Hematopoietic multipotent progenitor cell treated with erythropoietin and hydrocortisone succinate and interleukin-3 and kit ligand, for 17 days (in vitro differentiated cells): Measurements from ENCODE around the gene SARS1.
"Not testable (repeated sequence)": the region's sequence is repeated elsewhere in the genome, so short reads cannot be mapped to it uniquely, and the experiment has no call there.

Experiments used
- DNase-seq: peaks from one replicate; pipeline ENCODE4 v3.0.0-alpha.2; 2015; ENCODE audit warnings: low spot score

The SARS1 gene, protein sequence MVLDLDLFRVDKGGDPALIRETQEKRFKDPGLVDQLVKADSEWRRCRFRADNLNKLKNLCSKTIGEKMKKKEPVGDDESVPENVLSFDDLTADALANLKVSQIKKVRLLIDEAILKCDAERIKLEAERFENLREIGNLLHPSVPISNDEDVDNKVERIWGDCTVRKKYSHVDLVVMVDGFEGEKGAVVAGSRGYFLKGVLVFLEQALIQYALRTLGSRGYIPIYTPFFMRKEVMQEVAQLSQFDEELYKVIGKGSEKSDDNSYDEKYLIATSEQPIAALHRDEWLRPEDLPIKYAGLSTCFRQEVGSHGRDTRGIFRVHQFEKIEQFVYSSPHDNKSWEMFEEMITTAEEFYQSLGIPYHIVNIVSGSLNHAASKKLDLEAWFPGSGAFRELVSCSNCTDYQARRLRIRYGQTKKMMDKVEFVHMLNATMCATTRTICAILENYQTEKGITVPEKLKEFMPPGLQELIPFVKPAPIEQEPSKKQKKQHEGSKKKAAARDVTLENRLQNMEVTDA

GRCh38 chr1:109213824-109214693 is at the start of gene SARS1:
Gene SARS1, plus strand, starts transcription at chr1:109213918. Its CDS starts 75 bp downstream, at chr1:109213993.
- peak; percentile 91 for DNase-seq

GRCh38 chr1:109164538-109164937 is 49.2 kb upstream of the SARS1 start:
- DNase-seq, result no peak

- DNase-seq, result no peak
Measured at GRCh38 chr1:109167001-109167506, 46.7 kb upstream of the SARS1 start.

GRCh38 chr1:109170035-109170764 is 43.5 kb upstream of the SARS1 start:
- DNase-seq, result no peak

GRCh38 chr1:109171646-109172045 is 42.1 kb upstream of the SARS1 start:
- no peak for DNase-seq

DNA sequence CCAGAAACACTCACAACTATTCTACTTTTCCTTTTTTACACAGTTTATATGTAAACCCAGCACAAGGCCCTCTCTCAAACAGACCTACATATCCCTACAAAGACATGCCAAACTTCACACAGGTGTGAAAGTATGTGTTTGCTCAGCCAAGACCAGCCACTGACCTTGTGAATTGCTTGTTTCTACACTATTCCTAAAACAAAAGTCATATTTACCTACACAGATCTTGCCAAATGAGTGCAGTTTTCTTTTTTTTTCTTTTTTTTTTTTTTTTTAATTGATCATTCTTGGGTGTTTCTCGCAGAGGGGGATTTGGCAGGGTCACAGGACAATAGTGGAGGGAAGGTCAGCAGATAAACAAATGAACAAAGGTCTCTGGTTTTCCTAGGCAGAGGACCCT is 37.4 kb upstream of the SARS1 start:
- DNase-seq, result not testable (repeated sequence)

DNA sequence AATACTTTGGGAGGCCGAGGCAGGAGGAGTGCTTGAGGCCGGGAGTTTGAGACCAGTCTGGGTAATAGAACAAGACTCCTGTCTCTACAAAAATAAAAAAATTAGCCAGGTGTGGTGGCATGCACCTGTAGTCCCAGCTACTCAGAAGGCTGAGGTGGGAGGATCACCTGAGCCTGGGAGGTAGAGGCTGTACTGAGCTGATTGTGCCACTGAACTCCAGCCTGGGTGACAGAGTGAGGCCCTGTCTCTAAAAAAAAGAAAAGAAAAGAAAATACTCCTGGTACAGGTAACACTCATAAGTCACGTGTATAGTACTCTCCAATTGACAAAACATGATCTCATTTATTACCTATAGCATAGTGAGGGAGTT is 33.0 kb upstream of the SARS1 start:
- DNase-seq, result not testable (repeated sequence)

DNA sequence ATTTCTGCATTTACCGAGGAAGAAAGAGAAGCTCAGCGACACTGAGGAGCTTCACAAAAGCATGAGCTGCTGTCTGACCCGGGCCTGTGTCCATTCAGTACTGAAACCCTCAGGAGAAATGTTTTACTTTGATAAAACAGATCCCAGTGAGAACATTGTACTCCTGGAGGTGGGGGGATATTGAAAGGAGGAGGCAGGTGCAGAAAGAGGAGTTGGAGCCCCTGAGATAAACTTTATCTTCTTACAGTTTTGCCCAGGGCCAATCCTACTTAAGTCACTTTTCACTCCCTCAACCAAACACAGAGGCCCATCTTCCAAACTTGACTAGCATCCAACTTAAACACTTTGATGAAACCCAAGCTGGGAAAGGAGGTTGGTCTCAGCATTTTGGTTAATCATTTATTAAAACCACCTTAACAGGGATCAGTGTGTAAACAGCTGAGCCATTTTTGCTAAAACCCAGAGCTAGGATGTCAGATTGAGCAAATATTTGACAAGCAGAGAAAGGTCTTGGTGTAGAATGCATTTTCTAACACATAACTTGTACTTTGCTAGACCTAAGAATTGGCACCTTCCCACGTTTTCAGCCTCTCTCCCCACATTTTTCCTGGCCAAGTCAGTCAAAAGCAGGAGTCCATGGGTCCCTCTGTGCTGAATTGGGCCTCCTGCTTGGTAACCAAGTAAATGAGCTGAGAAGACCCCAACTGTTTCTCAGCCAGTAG is 32.5 kb upstream of the SARS1 start:
- DNase-seq, result no peak

GRCh38 chr1:109181807-109182163 is 31.9 kb upstream of the SARS1 start:
- DNase-seq, result no peak

DNA sequence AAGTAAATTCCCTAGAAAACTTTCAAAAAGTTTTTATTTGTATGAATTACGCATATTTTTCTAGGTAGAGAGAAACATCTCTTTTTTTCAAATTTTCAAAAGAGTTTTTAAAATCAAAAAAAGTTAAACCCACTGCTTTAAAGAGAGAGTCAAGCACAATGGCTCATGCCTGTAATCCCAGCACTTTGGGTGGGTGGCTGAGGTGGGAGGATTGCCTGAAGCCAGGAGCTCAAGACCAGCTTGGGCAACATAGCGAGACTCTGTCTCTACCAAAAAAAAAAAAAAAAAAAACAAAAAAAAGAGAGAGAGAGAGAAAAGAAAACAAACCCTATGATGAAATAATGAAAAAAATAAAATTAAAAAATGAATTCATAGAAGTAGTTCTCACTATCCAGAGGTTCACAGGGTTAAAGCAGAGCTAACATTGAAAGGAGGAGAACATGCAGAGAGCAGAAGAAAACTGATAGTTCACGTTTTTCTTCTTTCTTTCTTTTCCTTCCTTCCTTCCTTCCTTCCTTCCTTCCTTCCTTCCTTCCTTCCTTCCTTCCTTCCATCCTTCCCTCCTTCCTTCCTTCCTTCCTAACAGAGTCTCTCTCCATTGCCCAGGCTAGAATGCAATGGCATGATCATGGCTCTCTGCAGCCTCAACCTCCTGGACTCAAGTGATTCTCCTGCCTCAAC is 30.5 kb upstream of the SARS1 start:
- no peak for DNase-seq

- DNase-seq, result no peak
Measured at GRCh38 chr1:109184687-109185086, 29.0 kb upstream of the SARS1 start.

DNA sequence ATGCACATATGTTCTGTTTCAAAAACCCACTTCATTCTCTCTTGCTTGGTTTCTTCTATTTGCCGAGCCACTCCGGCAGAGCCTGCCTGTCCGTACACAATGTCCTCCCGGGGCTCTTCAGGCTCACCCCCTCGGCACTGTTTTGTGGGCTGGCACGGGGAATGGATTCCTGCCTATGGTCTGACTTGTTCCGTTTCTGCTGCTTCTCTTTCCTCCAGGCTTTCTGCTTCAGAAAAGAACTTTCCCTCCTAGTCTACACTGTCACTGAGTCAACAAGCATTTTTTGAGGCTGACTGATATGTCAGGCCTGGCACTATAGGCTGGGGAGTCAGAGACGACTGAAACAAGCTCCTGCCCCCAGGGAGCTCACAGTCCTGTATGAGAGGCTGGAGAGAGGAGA is 28.4 kb upstream of the SARS1 start:
- DNase-seq, result no peak

DNA sequence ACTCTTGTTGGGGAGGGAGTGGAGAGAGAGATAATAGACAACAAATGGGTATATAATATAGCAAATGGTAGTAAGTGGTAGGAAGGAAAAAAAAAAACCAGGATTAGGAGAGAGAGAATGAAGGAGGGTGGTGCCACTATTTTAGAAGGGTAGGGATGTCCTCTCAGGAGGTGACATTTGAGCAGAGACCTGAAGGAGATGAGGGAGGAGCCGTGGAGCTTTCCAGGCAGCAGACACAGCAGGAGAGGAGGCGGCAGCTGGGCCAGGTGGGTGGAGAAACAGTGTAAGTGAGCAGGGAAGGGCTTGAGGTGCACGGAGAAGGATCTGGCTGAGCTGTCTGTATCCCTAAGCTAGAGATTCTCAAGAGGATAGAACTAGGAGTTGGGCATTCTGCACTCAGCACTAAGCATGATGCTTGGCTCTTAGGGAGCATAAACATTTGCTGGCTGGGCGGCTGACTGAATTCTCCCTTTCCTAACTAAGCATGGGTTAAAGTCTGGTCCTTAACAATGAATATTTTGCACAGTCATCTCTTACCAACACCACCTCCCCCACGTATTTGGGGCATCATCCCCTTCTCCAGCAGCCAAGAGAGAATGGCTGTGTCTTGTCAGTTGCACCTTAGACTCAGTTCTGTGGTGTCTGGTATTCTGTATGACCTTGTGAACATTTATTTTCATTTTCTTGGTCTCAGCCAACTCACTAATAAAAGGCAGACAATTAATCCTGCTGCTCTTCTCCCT is 27.6 kb upstream of the SARS1 start:
- DNase-seq, result no peak

- no peak for DNase-seq
Measured at GRCh38 chr1:109186733-109187086, 27.0 kb upstream of the SARS1 start.

DNA sequence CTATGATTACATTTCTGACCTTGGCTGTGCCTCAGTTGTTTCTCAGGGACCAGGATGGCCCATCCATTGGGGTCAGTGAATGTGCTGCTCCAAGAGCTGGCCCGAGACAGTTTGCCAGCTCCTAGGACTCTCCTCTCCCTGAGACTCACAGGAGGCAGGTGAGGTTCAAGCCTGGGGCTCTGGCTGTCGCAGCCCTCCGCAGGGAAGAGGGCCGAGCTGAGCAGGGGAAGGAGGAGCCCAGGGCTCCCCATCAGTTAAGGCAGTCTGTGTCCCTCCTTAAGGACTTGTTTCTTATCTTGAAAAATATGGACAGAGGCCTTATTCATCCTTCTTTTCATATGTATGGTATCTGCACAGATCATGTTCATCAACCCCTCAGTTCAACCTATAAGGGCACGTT is 26.6 kb upstream of the SARS1 start:
- DNase-seq, result no peak

- DNase-seq, result no peak
Measured at GRCh38 chr1:109188200-109188599, 25.5 kb upstream of the SARS1 start.

DNA sequence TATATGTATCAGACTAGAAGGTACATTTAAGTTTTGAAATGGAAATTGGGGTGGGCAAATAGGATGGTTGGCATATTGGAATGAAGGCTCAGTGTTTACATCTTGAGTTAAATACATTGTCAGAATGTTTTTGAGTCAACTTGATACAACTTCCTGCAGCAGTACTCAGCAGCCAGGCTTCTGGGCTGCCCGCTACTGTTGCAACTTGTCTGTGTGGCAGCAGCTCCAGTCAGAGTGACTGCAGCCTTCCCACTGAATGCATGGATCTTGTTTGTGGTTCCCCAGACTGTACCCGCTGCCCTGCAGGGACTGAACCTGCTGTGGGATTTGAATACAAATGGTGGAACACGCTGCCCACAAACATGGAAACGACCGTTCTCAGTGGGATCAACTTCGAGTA is 24.9 kb upstream of the SARS1 start:
- DNase-seq, result no peak

DNA sequence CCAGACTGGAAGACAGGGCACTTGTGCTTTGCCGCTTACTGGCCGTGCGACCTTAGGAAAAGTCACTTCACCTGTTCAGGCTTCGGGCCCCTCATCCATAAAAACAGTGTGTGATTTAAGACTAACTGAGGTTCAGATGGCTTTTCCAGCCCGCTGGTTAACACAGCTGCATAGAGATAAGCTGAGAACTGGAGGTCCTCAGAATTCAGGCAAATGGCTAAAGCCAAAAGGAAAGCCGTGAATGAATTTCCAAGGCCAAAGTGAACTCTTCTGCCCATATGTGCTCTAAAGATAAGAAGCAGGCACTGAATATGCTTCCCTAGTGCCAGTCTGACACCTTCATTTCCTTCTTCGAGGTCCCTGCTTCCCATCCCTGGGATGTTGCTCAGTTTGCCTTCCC is 23.5 kb upstream of the SARS1 start:
- DNase-seq, result no peak

GRCh38 chr1:109191377-109191776 is 22.3 kb upstream of the SARS1 start:
- DNase-seq, result no peak

- DNase-seq, result no peak
Measured at GRCh38 chr1:109191891-109192290, 21.8 kb upstream of the SARS1 start.
